HepG2 (cell line): ENCODE measurements around the gene MRPL2. TPM values are rescaled to one million over a fixed set of nuclear protein-coding genes. Genes with fewer than 3 reads are reported as not detected.

ENCODE experiments used
- ARNTL ChIP-seq: sonication (generic); formaldehyde crosslinking; IDR thresholded peaks from 2 replicates; pipeline ENCODE4 v1.4.0; 2020; ENCODE audit warnings: mild to moderate bottlenecking, missing genetic modification reagents
- ATM ChIP-seq: fragments of 450-650 bp; IDR thresholded peaks from 2 replicates; pipeline ENCODE4 v1.7.1; 2017; ENCODE audit warnings: mild to moderate bottlenecking, borderline replicate concordance
- EP300 ChIP-seq, 3 experiments: sonication (generic) in 1 of 3; formaldehyde crosslinking in 1 of 3; IDR thresholded peaks; 2 replicates each; pipeline versions ENCODE4 v1.5.1 to v1.6.1; 2011 to 2020; ENCODE audit warnings: low read depth in 2 of 3, low read length in 2 of 3, borderline replicate concordance in 1 of 3, improper control_type of control experiment in 1 of 3, mild to moderate bottlenecking in 1 of 3, missing genetic modification reagents in 1 of 3, moderate library complexity in 1 of 3
- GATA4 ChIP-seq: sonication (generic); IDR thresholded peaks from 2 replicates; pipeline ENCODE4 v1.6.1; 2016; ENCODE audit warnings: antibody characterized with exemption, low read depth, borderline replicate concordance
- HNRNPUL1 ChIP-seq: fragments of 200-400 bp; formaldehyde crosslinking; IDR thresholded peaks from 2 replicates; pipeline ENCODE4 v1.6.1; 2017; ENCODE audit warnings: low read depth, mild to moderate bottlenecking, low read length, moderate library complexity
- KDM5A ChIP-seq: fragments of 200-600 bp; sonication (generic); IDR thresholded peaks from 2 replicates; pipeline ENCODE4 v1.7.0; 2018; ENCODE audit warnings: antibody characterized with exemption, mild to moderate bottlenecking, low read length, borderline replicate concordance
- KLF11 ChIP-seq: IDR thresholded peaks from 2 replicates; pipeline ENCODE4 v1.6.1; 2016; ENCODE audit warnings: missing compliant biosample characterization
- MTERF4 ChIP-seq: sonication (generic); formaldehyde crosslinking; IDR thresholded peaks from 2 replicates; pipeline ENCODE4 v1.8.0; 2023; ENCODE audit warnings: mild to moderate bottlenecking, missing genetic modification reagents
- SALL2 ChIP-seq: sonication (generic); formaldehyde crosslinking; IDR thresholded peaks from 2 replicates; pipeline ENCODE4 v1.8.1; 2023; ENCODE audit warnings: mild to moderate bottlenecking, missing genetic modification reagents, inconsistent platforms
- SRSF1 ChIP-seq: fragments of 200-400 bp; formaldehyde crosslinking; optimal IDR thresholded peaks from 2 replicates; pipeline ENCODE3; 2017; ENCODE audit warnings: mild to moderate bottlenecking, low read depth, low read length, moderate library complexity
- TP53 ChIP-seq: sonication (generic); formaldehyde crosslinking; conservative IDR thresholded peaks from 2 replicates; pipeline ENCODE4 v1.4.0; 2020; ENCODE audit warnings: missing genetic modification reagents
- ZC3H13 ChIP-seq: sonication (generic); formaldehyde crosslinking; IDR thresholded peaks from 2 replicates; pipeline ENCODE4 v1.8.1; 2023; ENCODE audit warnings: mild to moderate bottlenecking, missing genetic modification reagents, moderate library complexity
- ZC3H4 ChIP-seq: sonication (generic); formaldehyde crosslinking; IDR thresholded peaks from 2 replicates; pipeline ENCODE4 v1.4.0; 2020; ENCODE audit warnings: missing genetic modification reagents, borderline replicate concordance
- ZGPAT ChIP-seq: IDR thresholded peaks from 2 replicates; pipeline ENCODE4 v1.6.1; 2016; ENCODE audit warnings: mild to moderate bottlenecking
- ZHX2 ChIP-seq, 2 experiments: sonication (generic) in 1 of 2; formaldehyde crosslinking in 1 of 2; IDR thresholded peaks; 2 replicates each; pipeline versions ENCODE4 v1.6.1 to v1.9.0; 2014 to 2022; ENCODE audit warnings: antibody characterized with exemption in 1 of 2, borderline replicate concordance in 1 of 2, inconsistent platforms in 1 of 2, low read depth in 1 of 2, missing genetic modification reagents in 1 of 2
- ZNF138 ChIP-seq: sonication (generic); formaldehyde crosslinking; IDR thresholded peaks from 2 replicates; pipeline ENCODE4 v1.5.0; 2020; ENCODE audit warnings: mild to moderate bottlenecking, low read depth, missing genetic modification reagents
- ZNF160 ChIP-seq: sonication (generic); formaldehyde crosslinking; IDR thresholded peaks from 2 replicates; pipeline ENCODE4 v1.8.0; 2022; ENCODE audit warnings: mild to moderate bottlenecking, inconsistent platforms, missing genetic modification reagents
- ZNF543 ChIP-seq: sonication (generic); formaldehyde crosslinking; IDR thresholded peaks from 2 replicates; pipeline ENCODE4 v1.4.0; 2020; ENCODE audit warnings: mild to moderate bottlenecking, missing genetic modification reagents
- ZNF549 ChIP-seq: sonication (generic); formaldehyde crosslinking; IDR thresholded peaks from 2 replicates; pipeline ENCODE4 v1.5.0; 2020; ENCODE audit warnings: missing genetic modification reagents
- ZNF572 ChIP-seq: sonication (generic); formaldehyde crosslinking; IDR thresholded peaks from 2 replicates; pipeline ENCODE4 v1.5.1; 2020; ENCODE audit warnings: mild to moderate bottlenecking, missing genetic modification reagents
- ZNF614 ChIP-seq: IDR thresholded peaks from 2 replicates; pipeline ENCODE4 v1.6.1; 2018; ENCODE audit warnings: missing biosample characterization, missing genetic modification reagents, inconsistent platforms, borderline replicate concordance
- polyA plus RNA-seq, 8 experiments: library from polyadenylated mRNA; depleted of rRNA in 3 of 8; stranded (reverse) in 7 of 8; unstranded in 1 of 8; fragments of >200 nt; fragmentation: Illumina TruSeq in 4 of 8; extraction: Trizol in 4 of 8; gene quantifications; 2 replicates each; pipeline versions ENCODE4 v1.2.1 to v1.2.3, GENCODE V29; 2011 to 2016; ENCODE audit warnings: low read depth in 4 of 8, missing spikeins in 1 of 8, mixed read lengths in 1 of 8; ENCODE audit not compliant: insufficient read depth in 1 of 8
- total RNA-seq, 5 experiments: library from RNA; depleted of rRNA; stranded (reverse); fragments of >200 nt; fragmentation: Illumina TruSeq; extraction: Trizol; gene quantifications; 2 replicates each; pipeline ENCODE4 v1.2.3, GENCODE V29; 2016; ENCODE audit warnings: low read depth in 1 of 5

MRPL2 gene
- total and polyA plus RNA-seq, 2 of the 13 experiments (the other 11 are each of a cell fraction or from before 2014, with no cell fraction given), result 56.8 to 65.6 TPM

GRCh38 chr6:43014434-43014909 lies 44.8 kb downstream of the MRPL2 start (continued):
- TF ChIP-seq ZGPAT (CRISPR knock-in tag) (no peak), ZNF138 (CRISPR knock-in tag) (no peak), HNRNPUL1 (no peak), ZNF549 (CRISPR knock-in tag) (no peak), ZC3H13 (CRISPR knock-in tag) (no peak), ARNTL (CRISPR knock-in tag) (no peak), KLF11 (CRISPR knock-in tag) (0 out of 2 replicates have a peak, but pooled peaks have one; percentile 0), ZNF160 (CRISPR knock-in tag) (0 out of 2 replicates have a peak, but pooled peaks have one; percentile 4), GATA4 (no peak), EP300 (IDR thresholded peaks at IDR 0.05; ENCODE audit: low read depth in 2 of 2, low read length in 2 of 2) (no peak), EP300 (CRISPR knock-in tag; IDR thresholded peaks at IDR 0.05; ENCODE audit: borderline replicate concordance) (no peak), ATM (no peak), MTERF4 (CRISPR knock-in tag) (0 out of 2 replicates have a peak, but pooled peaks have one; percentile 12), SALL2 (0 out of 2 replicates have a peak, but pooled peaks have one; percentile 1), SRSF1 (no peak), TP53 (CRISPR knock-in tag) (no peak), ZNF543 (CRISPR knock-in tag) (no peak), ZC3H4 (CRISPR knock-in tag) (no peak), ZHX2 (IDR thresholded peaks at IDR 0.05; ENCODE audit: low read depth) (no peak), ZHX2 (CRISPR knock-in tag; IDR thresholded peaks at IDR 0.05; ENCODE audit: borderline replicate concordance) (no peak), KDM5A (peak; percentile 46; the same call in 1 of the 2 replicates), ZNF614 (CRISPR knock-in tag) (no peak), ZNF572 (0 out of 2 replicates have a peak, but pooled peaks have one; percentile 5)
